Astrocyte (in vitro differentiated cells and primary cell): ENCODE data around the gene BCL7A. TPM values are rescaled to one million over a fixed set of nuclear protein-coding genes. Genes with fewer than 3 reads are reported as not detected.
A peak's percentile ranks its signal among the peaks of the same experiment; 100 is the strongest.

Source experiments
- DNase-seq: peaks from one replicate; pipeline ENCODE4 v3.0.0-alpha.2; 2010; ENCODE audit warnings: low read depth
- FAIRE-seq: peaks from 2 replicates; lab custom pipeline; 2011; peaks lifted over from hg19 to GRCh38; lab: Jason Lieb, UNC
- H2AFZ ChIP-seq: 2 replicates; pipeline ENCODE4 v1.6.0; 2012; ENCODE audit warnings: low read depth, low read length, inconsistent platforms
- H3K27ac ChIP-seq: 2 replicates; pipeline ENCODE4 v1.5.1; 2011; ENCODE audit warnings: low read depth, low read length, inconsistent platforms
- H3K27me3 ChIP-seq: 2 replicates; pipeline ENCODE4 v1.6.0; 2011; ENCODE audit warnings: low read length, inconsistent platforms; ENCODE audit not compliant: insufficient read depth
- H3K36me3 ChIP-seq: 2 replicates; pipeline ENCODE4 v1.5.1; 2011; ENCODE audit warnings: low read length, inconsistent platforms; ENCODE audit not compliant: insufficient read depth
- H3K4me1 ChIP-seq: 2 replicates; pipeline ENCODE4 v1.5.1; 2011; ENCODE audit warnings: low read length, inconsistent platforms; ENCODE audit not compliant: insufficient read depth
- H3K4me2 ChIP-seq: 2 replicates; pipeline ENCODE4 v1.6.0; 2012; ENCODE audit warnings: low read length, inconsistent platforms
- H3K4me3 ChIP-seq: 2 replicates; pipeline ENCODE4 v1.5.1; 2011; ENCODE audit warnings: low read depth, mild to moderate bottlenecking, low read length, inconsistent platforms; ENCODE audit not compliant: insufficient read depth
- H3K79me2 ChIP-seq: 2 replicates; pipeline ENCODE4 v1.6.0; 2012; ENCODE audit warnings: mild to moderate bottlenecking, low read length, inconsistent platforms; ENCODE audit not compliant: insufficient read depth
- H3K9ac ChIP-seq: 2 replicates; pipeline ENCODE4 v1.6.0; 2012; ENCODE audit warnings: mild to moderate bottlenecking, low read length, inconsistent platforms
- H3K9me3 ChIP-seq: 2 replicates; pipeline ENCODE4 v1.5.1; 2012; ENCODE audit warnings: low read depth, mild to moderate bottlenecking, low read length, inconsistent platforms; ENCODE audit not compliant: insufficient read depth
- H4K20me1 ChIP-seq: 2 replicates; pipeline ENCODE4 v1.6.0; 2012; ENCODE audit warnings: low read length, inconsistent platforms; ENCODE audit not compliant: insufficient read depth
- H3K27ac Mint-ChIP-seq: one replicate; pipeline ENCODE4 v1.8.0; 2021; ENCODE audit warnings: mild to moderate bottlenecking, mixed read lengths; ENCODE audit not compliant: unreplicated experiment
- H3K27me3 Mint-ChIP-seq: one replicate; pipeline ENCODE4 v1.8.0; 2021; ENCODE audit warnings: low read depth, mixed read lengths; ENCODE audit not compliant: unreplicated experiment
- H3K36me3 Mint-ChIP-seq: one replicate; pipeline ENCODE4 v1.8.0; 2021; ENCODE audit warnings: low read depth, mixed read lengths; ENCODE audit not compliant: unreplicated experiment
- H3K4me1 Mint-ChIP-seq: one replicate; pipeline ENCODE4 v1.8.0; 2021; ENCODE audit warnings: low read depth, mixed read lengths; ENCODE audit not compliant: unreplicated experiment
- H3K4me3 Mint-ChIP-seq: one replicate; pipeline ENCODE4 v1.8.0; 2021; ENCODE audit warnings: mild to moderate bottlenecking, moderate library complexity, mixed read lengths; ENCODE audit not compliant: unreplicated experiment
- H3K9me3 Mint-ChIP-seq: one replicate; pipeline ENCODE4 v1.8.0; 2021; ENCODE audit warnings: mild to moderate bottlenecking, mixed read lengths; ENCODE audit not compliant: unreplicated experiment
- CTCF ChIP-seq: IDR thresholded peaks from 2 replicates; pipeline ENCODE4 v1.5.1; 2011; ENCODE audit warnings: low read depth, mild to moderate bottlenecking, inconsistent platforms, low read length, moderate library complexity; ENCODE audit not compliant: insufficient read depth
- EZH2 ChIP-seq: IDR thresholded peaks from 2 replicates; pipeline ENCODE4 v1.6.1; 2012; ENCODE audit warnings: mild to moderate bottlenecking, low read length, inconsistent platforms; ENCODE audit not compliant: insufficient read depth
- total RNA-seq: library from RNA; stranded (reverse); gene quantifications from 2 replicates; pipeline ENCODE4 v1.2.1, GENCODE V29; 2021

The BCL7A gene
- total RNA-seq, 1 donor from 2014 or later = 9.6 TPM

DNA sequence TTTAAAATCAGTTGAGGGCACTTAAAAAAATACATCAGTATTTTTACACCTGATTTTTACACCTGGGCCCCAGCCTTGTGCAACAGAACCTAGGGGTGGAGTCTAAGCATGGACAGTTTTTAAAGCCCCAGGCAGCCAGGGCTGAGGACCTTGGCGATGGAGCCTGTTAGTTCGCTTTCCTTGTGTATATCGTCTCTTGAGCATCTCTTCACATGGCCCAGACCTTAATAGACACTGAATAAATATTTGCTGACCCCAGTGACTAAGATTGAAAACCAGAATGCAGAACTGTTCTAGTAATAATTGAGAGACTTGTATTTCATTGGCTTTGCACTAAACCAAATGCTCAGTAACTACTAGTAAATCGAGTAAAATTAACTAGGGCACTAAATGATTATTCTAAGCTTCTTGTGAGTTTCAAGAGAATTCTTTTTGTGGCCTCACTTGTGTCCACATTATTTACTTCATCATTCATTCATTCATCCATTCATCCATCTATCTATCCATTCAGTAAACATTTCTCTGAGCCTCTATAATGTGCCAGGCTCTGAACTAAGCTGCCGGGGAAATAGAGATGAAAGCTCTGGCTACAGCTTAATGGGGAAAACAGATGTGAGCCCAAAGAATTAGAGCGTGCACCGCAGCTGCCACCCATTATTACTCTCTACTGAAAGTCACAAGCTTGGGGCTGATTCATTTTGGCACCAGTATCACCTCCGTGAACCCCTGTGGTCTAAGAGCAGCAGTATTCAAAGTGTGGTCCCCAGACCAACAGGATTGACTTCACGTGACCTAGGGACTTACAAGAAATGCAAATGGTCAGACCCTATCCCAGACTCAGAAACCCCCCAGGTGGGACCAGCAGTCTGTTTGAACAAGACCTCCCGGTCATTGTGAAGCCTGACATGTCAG is 30.7 kb upstream of the BCL7A start:
- peaks cover 3% of the 10 kb centered on the region for H3K4me1 Mint-ChIP-seq
- H3K27ac ChIP-seq = peak overlapping the region; percentile 89
- peak overlapping the region; percentile 74 for H3K4me2 ChIP-seq
- H3K9ac ChIP-seq = peak overlapping the region; percentile 66
- no peak overlapping the region for H3K4me3 Mint-ChIP-seq
- H3K27me3 Mint-ChIP-seq = peaks cover 3% of the 10 kb centered on the region
- no peaks in the 10 kb centered on the region for H3K79me2 ChIP-seq
- no peaks in the 10 kb centered on the region for H3K36me3 ChIP-seq
- no peaks in the 10 kb centered on the region for H3K9me3 Mint-ChIP-seq
- H3K4me1 ChIP-seq = peaks cover 16% of the 10 kb centered on the region
- H4K20me1 ChIP-seq = no peaks in the 10 kb centered on the region
- no peak overlapping the region for H2AFZ ChIP-seq
- H3K27ac Mint-ChIP-seq = peak overlapping the region; percentile 99
- FAIRE-seq = no peak
- peak; percentile 36 for DNase-seq
- H3K9me3 ChIP-seq = no peaks in the 10 kb centered on the region
- H3K27me3 ChIP-seq = no peaks in the 10 kb centered on the region
- TF ChIP-seq CTCF (no peak), EZH2 (no peak)
- H3K36me3 Mint-ChIP-seq = peaks cover 3% of the 10 kb centered on the region
- no peak overlapping the region for H3K4me3 ChIP-seq

DNA sequence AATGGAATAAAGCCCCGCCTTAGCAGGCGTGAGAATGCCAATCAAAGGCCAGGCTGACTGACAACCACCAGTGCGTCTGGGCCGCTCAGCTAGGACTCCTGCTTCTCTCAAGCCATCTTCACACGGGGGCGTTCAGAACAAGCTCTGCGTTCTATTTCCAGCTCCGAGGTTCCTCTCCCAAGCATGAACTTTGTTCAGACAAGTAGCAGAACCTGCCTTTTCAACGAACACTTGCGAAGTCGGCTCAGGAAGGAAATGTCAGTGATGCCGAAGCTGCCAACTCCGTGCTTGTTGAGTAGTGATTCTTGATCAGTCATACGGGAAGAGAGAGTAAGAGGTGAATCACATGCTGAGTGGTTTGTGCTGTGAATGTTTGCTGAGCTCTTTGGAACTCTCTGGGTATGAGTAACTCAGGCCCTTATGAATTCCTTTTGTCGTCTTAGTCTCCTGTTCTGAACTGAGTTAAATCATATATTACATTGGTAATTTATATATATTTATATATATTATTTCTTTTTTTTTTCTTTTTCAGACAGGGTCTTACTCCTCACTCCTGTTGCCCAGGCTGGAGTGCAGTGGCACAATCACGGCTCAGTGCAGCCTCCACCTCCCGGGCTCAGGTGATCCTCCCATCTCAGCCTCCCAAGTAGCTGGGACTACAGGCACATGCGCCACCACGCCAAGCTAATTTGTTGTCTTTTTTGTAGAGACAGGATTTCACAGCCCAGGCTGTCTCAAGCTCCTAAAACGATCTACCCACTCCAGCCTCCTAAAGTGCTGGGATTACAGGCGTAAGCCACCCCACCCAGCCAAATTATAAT is 29.4 kb upstream of the BCL7A start:
- H3K36me3 Mint-ChIP-seq = peaks cover 3% of the 10 kb centered on the region
- H3K27me3 Mint-ChIP-seq = peaks cover 3% of the 10 kb centered on the region
- Histone ChIP-seq H3K4me1 (peaks cover 16% of the 10 kb centered on the region), H3K9ac (peak overlapping the region; percentile 66), H3K9me3 (no peaks in the 10 kb centered on the region), H2AFZ (peak overlapping the region; percentile 69), H3K27ac (peak overlapping the region; percentile 89), H3K4me3 (no peak overlapping the region), H4K20me1 (no peaks in the 10 kb centered on the region), H3K4me2 (peak overlapping the region; percentile 74), H3K36me3 (no peaks in the 10 kb centered on the region), H3K27me3 (no peaks in the 10 kb centered on the region), H3K79me2 (no peaks in the 10 kb centered on the region)
- no peak overlapping the region for H3K4me3 Mint-ChIP-seq
- H3K27ac Mint-ChIP-seq = peak overlapping the region; percentile 99
- no peaks in the 10 kb centered on the region for H3K9me3 Mint-ChIP-seq
- DNase-seq (peak; percentile 99), FAIRE-seq (peak; percentile 93)
- TF ChIP-seq EZH2 = no peak
- TF ChIP-seq CTCF = no peak
- peaks cover 3% of the 10 kb centered on the region for H3K4me1 Mint-ChIP-seq
